OCI-LY3 (cell line): ENCODE measurements around the gene CFAP20.
A peak's percentile ranks its signal among the peaks of the same experiment; 100 is the strongest.

Experiments
- H2AFZ ChIP-seq: fragments of 200-600, 300-600 bp; shearing (Covaris generic); 2 replicates; pipeline ENCODE4 v1.6.0; 2014; ENCODE audit warnings: antibody characterized with exemption, low read depth, low read length
- H3K27ac ChIP-seq: fragments of 200-600, 300-600 bp; sonication (generic); 2 replicates; pipeline ENCODE4 v1.5.1; 2014; ENCODE audit warnings: mild to moderate bottlenecking, low read length, moderate library complexity, mixed read lengths
- H3K27me3 ChIP-seq: fragments of 200-600, 300-600 bp; sonication (generic); 2 replicates; pipeline ENCODE4 v1.6.1; 2014; ENCODE audit warnings: low read depth, low read length, mixed read lengths
- H3K36me3 ChIP-seq: fragments of 200-600, 300-600 bp; sonication (generic); replicated peaks from 2 replicates; pipeline ENCODE3; 2014; ENCODE audit warnings: low read depth, low read length, mixed read lengths
- H3K4me1 ChIP-seq: fragments of 300-600, 200-600 bp; sonication (generic); 2 replicates; pipeline ENCODE4 v1.6.1; 2014; ENCODE audit warnings: low read length, mixed read lengths
- H3K4me2 ChIP-seq: fragments of 200-600, 300-600 bp; sonication (generic); 2 replicates; pipeline ENCODE4 v1.6.1; 2014; ENCODE audit warnings: low read length, mixed read lengths
- H3K4me3 ChIP-seq: fragments of 300-600, 200-600 bp; sonication (generic); 2 replicates; pipeline ENCODE4 v1.5.1; 2014; ENCODE audit warnings: antibody characterized with exemption, mild to moderate bottlenecking, low read length, moderate library complexity
- H3K79me2 ChIP-seq: fragments of 300-600, 200-600 bp; shearing (Covaris generic); 2 replicates; pipeline ENCODE4 v1.6.1; 2014; ENCODE audit warnings: mild to moderate bottlenecking, low read length, mixed read lengths
- H3K9ac ChIP-seq: fragments of 300-600, 200-600 bp; shearing (Covaris generic); 2 replicates; pipeline ENCODE4 v1.6.0; 2014; ENCODE audit warnings: mild to moderate bottlenecking, low read length, moderate library complexity
- H3K9me3 ChIP-seq: fragments of 200-600, 300-600 bp; shearing (Covaris generic); 2 replicates; pipeline ENCODE4 v1.6.1; 2014; ENCODE audit warnings: low read length, mixed read lengths; ENCODE audit not compliant: insufficient read depth
- H4K20me1 ChIP-seq: fragments of 200-600, 300-600 bp; sonication (generic); 2 replicates; pipeline ENCODE4 v1.6.1; 2016; ENCODE audit warnings: low read length, mixed read lengths; ENCODE audit not compliant: insufficient read depth
- CTCF ChIP-seq: fragments of 200-600, 300-600 bp; sonication (generic); IDR thresholded peaks from 2 replicates; pipeline ENCODE4 v1.5.1; 2014; ENCODE audit warnings: antibody characterized with exemption, low read length, low read depth
- EZH2phosphoT487 ChIP-seq: fragments of 200-600 bp; shearing (Covaris generic); IDR thresholded peaks from 2 replicates; pipeline ENCODE4 v1.6.1; 2018; ENCODE audit warnings: antibody characterized with exemption, mixed run types, low read depth

CFAP20 gene

GRCh38 chr16:58125781-58126335, 3.3 kb downstream of the CFAP20 start:
- Histone ChIP-seq H3K9ac (no peak overlapping the region), H3K27me3 (no peaks in the 10 kb centered on the region), H3K4me1 (peaks cover 40% of the 10 kb centered on the region), H3K27ac (no peak overlapping the region), H3K79me2 (peaks cover 76% of the 10 kb centered on the region), H3K9me3 (no peaks in the 10 kb centered on the region), H2AFZ (no peak overlapping the region), H3K4me3 (no peak overlapping the region), H3K4me2 (no peak overlapping the region), H3K36me3 (peaks cover 9% of the 10 kb centered on the region), H4K20me1 (peaks cover 67% of the 10 kb centered on the region)
- TF ChIP-seq EZH2phosphoT487 = no peak
- peak; percentile 13; the same call in 1 of the 2 replicates for TF ChIP-seq CTCF

- Histone ChIP-seq H3K4me2 (no peak overlapping the region), H3K4me1 (peaks cover 40% of the 10 kb centered on the region), H3K4me3 (no peak overlapping the region), H3K9ac (no peak overlapping the region), H3K36me3 (peaks cover 9% of the 10 kb centered on the region), H3K9me3 (no peaks in the 10 kb centered on the region), H3K27ac (no peak overlapping the region), H3K27me3 (no peaks in the 10 kb centered on the region), H2AFZ (no peak overlapping the region), H3K79me2 (peaks cover 85% of the 10 kb centered on the region), H4K20me1 (peaks cover 75% of the 10 kb centered on the region)
- TF ChIP-seq CTCF (no peak), EZH2phosphoT487 (no peak)
These were observed 4.1 kb downstream of the CFAP20 start for GRCh38 chr16:58125041-58125440.

- Histone ChIP-seq H3K79me2 (peaks cover 89% of the 10 kb centered on the region), H3K4me3 (no peak overlapping the region), H3K27ac (no peak overlapping the region), H3K36me3 (peaks cover 9% of the 10 kb centered on the region), H3K9me3 (no peaks in the 10 kb centered on the region), H4K20me1 (peaks cover 75% of the 10 kb centered on the region), H3K4me2 (peak overlapping the region; percentile 19; the same call in 1 of the 2 replicates), H3K4me1 (peaks cover 36% of the 10 kb centered on the region), H3K27me3 (no peaks in the 10 kb centered on the region), H2AFZ (no peak overlapping the region), H3K9ac (no peak overlapping the region)
- no peak for TF ChIP-seq EZH2phosphoT487
- no peak for TF ChIP-seq CTCF
These were observed 4.6 kb downstream of the CFAP20 start for GRCh38 chr16:58124601-58124915.

GRCh38 chr16:58123896-58124600, 5.1 kb downstream of the CFAP20 start:
- TF ChIP-seq CTCF = no peak
- TF ChIP-seq EZH2phosphoT487 = no peak
- H3K36me3 ChIP-seq = peaks cover 9% of the 10 kb centered on the region
- no peak overlapping the region for H3K27ac ChIP-seq
- H3K9me3 ChIP-seq = no peaks in the 10 kb centered on the region
- no peak overlapping the region for H3K4me3 ChIP-seq
- H3K4me2 ChIP-seq = peak overlapping the region; percentile 19
- peaks cover 36% of the 10 kb centered on the region for H3K4me1 ChIP-seq
- H3K27me3 ChIP-seq = no peaks in the 10 kb centered on the region
- no peak overlapping the region for H2AFZ ChIP-seq
- H4K20me1 ChIP-seq = peaks cover 80% of the 10 kb centered on the region
- peaks cover 93% of the 10 kb centered on the region for H3K79me2 ChIP-seq
- no peak overlapping the region for H3K9ac ChIP-seq
